K562 (cell line): ENCODE data around the gene CTNNA3. TPM values are rescaled to one million over a fixed set of nuclear protein-coding genes. Genes with fewer than 3 reads are reported as not detected.

Experiments used
- CBX2 ChIP-seq: fragments of 200-600 bp; sonication (generic); IDR thresholded peaks from one replicate; pipeline ENCODE4 v1.6.1; 2012; ENCODE audit warnings: mild to moderate bottlenecking, low read length, inconsistent platforms; ENCODE audit not compliant: insufficient read depth, poor library complexity, severe bottlenecking
- CCAR2 ChIP-seq: fragments of 200-400 bp; formaldehyde crosslinking; IDR thresholded peaks from 2 replicates; pipeline ENCODE4 v1.6.1; 2017; ENCODE audit warnings: mild to moderate bottlenecking, low read depth, low read length
- DACH1 ChIP-seq: fragments of 450-650 bp; IDR thresholded peaks from 2 replicates; pipeline ENCODE4 v1.6.1; 2018; ENCODE audit not compliant: partially characterized antibody
- KLF13 ChIP-seq: fragments of 450-650 bp; IDR thresholded peaks from 2 replicates; pipeline ENCODE4 v1.6.1; 2016; ENCODE audit warnings: missing genetic modification characterization, low read depth, mild to moderate bottlenecking, missing compliant biosample characterization, moderate library complexity, borderline replicate concordance
- MGA ChIP-seq: fragments of 450-650 bp; IDR thresholded peaks from 2 replicates; pipeline ENCODE4 v1.6.1; 2016; ENCODE audit warnings: mild to moderate bottlenecking, moderate library complexity
- TFAP4 ChIP-seq: sonication (generic); formaldehyde crosslinking; IDR thresholded peaks from 2 replicates; pipeline ENCODE4 v1.8.0; 2022; ENCODE audit warnings: missing genetic modification reagents, mild to moderate bottlenecking, moderate library complexity, borderline replicate concordance
- ZBED1 ChIP-seq: IDR thresholded peaks from 2 replicates; pipeline ENCODE4 v1.6.1; 2014
- ZBTB34 ChIP-seq: fragments of 250-450 bp; sonication (Bioruptor Pico); IDR thresholded peaks from 2 replicates; pipeline ENCODE4 v1.8.0; 2021; ENCODE audit warnings: mild to moderate bottlenecking, moderate library complexity
- ZNF445 ChIP-seq: fragments of 250-450 bp; sonication (Bioruptor Pico); IDR thresholded peaks from 2 replicates; pipeline ENCODE4 v1.4.0; 2020; ENCODE audit warnings: low read depth, mild to moderate bottlenecking, moderate library complexity
- ZNF717 ChIP-seq: fragments of 250-450 bp; sonication (Bioruptor Pico); IDR thresholded peaks from 2 replicates; pipeline ENCODE4 v1.5.0; 2021
- polyA plus RNA-seq, 8 experiments: library from polyadenylated mRNA; depleted of rRNA in 4 of 8; stranded (reverse) in 5 of 8; unstranded in 3 of 8; fragments of >200 nt; fragmentation: Nextera tagmentation in 2 of 8; fragmentation: Illumina TruSeq in 1 of 8; extraction: Ambion mirVana in 2 of 8; extraction: Trizol in 1 of 8; gene quantifications; 2 replicates each; pipeline versions ENCODE4 v1.2.1 to v1.2.3, GENCODE V29; 2011 to 2014; ENCODE audit warnings: inconsistent platforms in 1 of 8, missing spikeins in 1 of 8
- total RNA-seq, 7 experiments: library from RNA; depleted of rRNA in 6 of 7; stranded (reverse); fragments of >200 nt in 6 of 7; fragmentation: Illumina TruSeq in 2 of 7; extraction: Trizol in 2 of 7; gene quantifications; 2 replicates each; pipeline versions ENCODE4 v1.2.1 to v1.2.3, GENCODE V29; 2011 to 2021; ENCODE audit warnings: low replicate concordance in 1 of 7
- TF ChIP-seq, protein P1 (sequence below): sonication (generic); formaldehyde crosslinking; IDR thresholded peaks from 2 replicates; pipeline ENCODE4 v1.8.0; 2023; ENCODE audit warnings: mild to moderate bottlenecking, missing genetic modification reagents

CTNNA3 gene
- total and polyA plus RNA-seq, 9 of the 15 experiments (the other 6 are each of a cell fraction or from before 2014, with no cell fraction given) = 0.04 TPM; not detected in 8

DNA sequence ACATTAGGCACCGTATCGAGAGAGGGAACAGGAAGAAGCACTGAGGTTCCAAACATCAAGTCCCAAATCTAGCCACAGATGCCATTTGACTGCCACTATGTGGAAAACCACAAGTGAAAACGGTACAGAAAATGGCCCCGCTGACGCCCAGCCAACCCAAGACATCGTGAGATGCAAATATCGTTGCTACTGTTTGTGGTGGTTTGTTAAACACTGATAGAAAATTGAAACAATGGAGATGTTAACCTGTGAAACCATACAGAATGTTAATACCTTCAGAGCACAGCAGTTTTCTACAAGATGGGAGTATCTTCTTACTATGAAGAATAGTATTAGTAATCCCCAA is 922.5 kb downstream of the CTNNA3 start (continued):
- TF ChIP-seq MGA = no peak
- no peak for TF ChIP-seq ZBTB34 (CRISPR knock-in tag)
- TF ChIP-seq CCAR2 = no peak
- no peak for TF ChIP-seq TFAP4 (CRISPR knock-in tag)
- TF ChIP-seq KLF13 (tag) = no peak
- TF ChIP-seq ZNF717 (CRISPR knock-in tag) = no peak
- no peak for TF ChIP-seq DACH1
- no peak for TF ChIP-seq ZNF445 (CRISPR knock-in tag)
- TF ChIP-seq CBX2 = no peak
- TF ChIP-seq, protein P1, sequence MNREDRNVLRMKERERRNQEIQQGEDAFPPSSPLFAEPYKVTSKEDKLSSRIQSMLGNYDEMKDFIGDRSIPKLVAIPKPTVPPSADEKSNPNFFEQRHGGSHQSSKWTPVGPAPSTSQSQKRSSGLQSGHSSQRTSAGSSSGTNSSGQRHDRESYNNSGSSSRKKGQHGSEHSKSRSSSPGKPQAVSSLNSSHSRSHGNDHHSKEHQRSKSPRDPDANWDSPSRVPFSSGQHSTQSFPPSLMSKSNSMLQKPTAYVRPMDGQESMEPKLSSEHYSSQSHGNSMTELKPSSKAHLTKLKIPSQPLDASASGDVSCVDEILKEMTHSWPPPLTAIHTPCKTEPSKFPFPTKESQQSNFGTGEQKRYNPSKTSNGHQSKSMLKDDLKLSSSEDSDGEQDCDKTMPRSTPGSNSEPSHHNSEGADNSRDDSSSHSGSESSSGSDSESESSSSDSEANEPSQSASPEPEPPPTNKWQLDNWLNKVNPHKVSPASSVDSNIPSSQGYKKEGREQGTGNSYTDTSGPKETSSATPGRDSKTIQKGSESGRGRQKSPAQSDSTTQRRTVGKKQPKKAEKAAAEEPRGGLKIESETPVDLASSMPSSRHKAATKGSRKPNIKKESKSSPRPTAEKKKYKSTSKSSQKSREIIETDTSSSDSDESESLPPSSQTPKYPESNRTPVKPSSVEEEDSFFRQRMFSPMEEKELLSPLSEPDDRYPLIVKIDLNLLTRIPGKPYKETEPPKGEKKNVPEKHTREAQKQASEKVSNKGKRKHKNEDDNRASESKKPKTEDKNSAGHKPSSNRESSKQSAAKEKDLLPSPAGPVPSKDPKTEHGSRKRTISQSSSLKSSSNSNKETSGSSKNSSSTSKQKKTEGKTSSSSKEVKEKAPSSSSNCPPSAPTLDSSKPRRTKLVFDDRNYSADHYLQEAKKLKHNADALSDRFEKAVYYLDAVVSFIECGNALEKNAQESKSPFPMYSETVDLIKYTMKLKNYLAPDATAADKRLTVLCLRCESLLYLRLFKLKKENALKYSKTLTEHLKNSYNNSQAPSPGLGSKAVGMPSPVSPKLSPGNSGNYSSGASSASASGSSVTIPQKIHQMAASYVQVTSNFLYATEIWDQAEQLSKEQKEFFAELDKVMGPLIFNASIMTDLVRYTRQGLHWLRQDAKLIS (CRISPR knock-in tag) = no peak
- TF ChIP-seq ZBED1 = no peak
